HepG2 (cell line): ENCODE results near the gene KANK3. TPM values are rescaled to one million over a fixed set of nuclear protein-coding genes. Genes with fewer than 3 reads are reported as not detected.

Experiments
- ASH2L ChIP-seq: fragments of 300-600, 200-600 bp; sonication (generic); IDR thresholded peaks from 2 replicates; pipeline ENCODE4 v1.7.0; 2017; ENCODE audit warnings: low read depth, mild to moderate bottlenecking, moderate library complexity, mixed read lengths, low read length; ENCODE audit not compliant: insufficient read length
- FOXC1 ChIP-seq: sonication (generic); formaldehyde crosslinking; IDR thresholded peaks from 2 replicates; pipeline ENCODE4 v1.8.0; 2022; ENCODE audit warnings: mild to moderate bottlenecking, missing genetic modification reagents, borderline replicate concordance
- GATA4 ChIP-seq: sonication (generic); IDR thresholded peaks from 2 replicates; pipeline ENCODE4 v1.6.1; 2016; ENCODE audit warnings: antibody characterized with exemption, low read depth, borderline replicate concordance
- JUN ChIP-seq: sonication (generic); formaldehyde crosslinking; IDR thresholded peaks from 2 replicates; pipeline ENCODE4 v1.4.0; 2020; ENCODE audit warnings: mild to moderate bottlenecking, missing genetic modification reagents
- MAF1 ChIP-seq: sonication (generic); formaldehyde crosslinking; IDR thresholded peaks from 2 replicates; pipeline ENCODE4 v1.5.0; 2020; ENCODE audit warnings: missing genetic modification reagents, borderline replicate concordance
- NR3C1 ChIP-seq: sonication (generic); formaldehyde crosslinking; IDR thresholded peaks from 2 replicates; pipeline ENCODE4 v1.4.0; 2020; ENCODE audit warnings: missing genetic modification reagents
- PHF20 ChIP-seq: sonication (generic); formaldehyde crosslinking; IDR thresholded peaks from 2 replicates; pipeline ENCODE4 v1.5.0; 2020; ENCODE audit warnings: mild to moderate bottlenecking, missing genetic modification reagents
- SPEN ChIP-seq: sonication (generic); formaldehyde crosslinking; IDR thresholded peaks from 2 replicates; pipeline ENCODE4 v1.5.1; 2020; ENCODE audit warnings: low read depth, mild to moderate bottlenecking, missing genetic modification reagents
- SRSF4 ChIP-seq: fragments of 200-400 bp; formaldehyde crosslinking; IDR thresholded peaks from one replicate; pipeline ENCODE4 v1.6.1; 2018; ENCODE audit warnings: mild to moderate bottlenecking, low read depth, low read length, moderate library complexity; ENCODE audit not compliant: poor library complexity, severe bottlenecking
- SUZ12 ChIP-seq: fragments of 150-350 bp; IDR thresholded peaks from 2 replicates; pipeline ENCODE4 v1.6.1; 2014; ENCODE audit warnings: low read depth, low read length
- TEAD2 ChIP-seq: sonication (generic); formaldehyde crosslinking; IDR thresholded peaks from 2 replicates; pipeline ENCODE4 v1.9.0; 2021; ENCODE audit warnings: missing genetic modification reagents
- TOPORS ChIP-seq: sonication (generic); formaldehyde crosslinking; IDR thresholded peaks from 2 replicates; pipeline ENCODE4 v1.8.0; 2023; ENCODE audit warnings: mild to moderate bottlenecking, missing genetic modification reagents
- ZFP62 ChIP-seq: sonication (generic); formaldehyde crosslinking; IDR thresholded peaks from 2 replicates; pipeline ENCODE4 v1.4.0; 2020; ENCODE audit warnings: missing genetic modification reagents
- ZNF292 ChIP-seq: sonication (generic); formaldehyde crosslinking; IDR thresholded peaks from 2 replicates; pipeline ENCODE4 v1.8.1; 2022; ENCODE audit warnings: mild to moderate bottlenecking, low read depth, missing genetic modification reagents, borderline replicate concordance
- ZNF549 ChIP-seq: sonication (generic); formaldehyde crosslinking; IDR thresholded peaks from 2 replicates; pipeline ENCODE4 v1.5.0; 2020; ENCODE audit warnings: missing genetic modification reagents
- ZNF598 ChIP-seq: sonication (generic); formaldehyde crosslinking; IDR thresholded peaks from 2 replicates; pipeline ENCODE4 v1.5.1; 2020; ENCODE audit warnings: mild to moderate bottlenecking, missing genetic modification reagents, borderline replicate concordance
- polyA plus RNA-seq, 8 experiments: library from polyadenylated mRNA; depleted of rRNA in 3 of 8; stranded (reverse) in 7 of 8; unstranded in 1 of 8; fragments of >200 nt; fragmentation: Illumina TruSeq in 4 of 8; extraction: Trizol in 4 of 8; gene quantifications; 2 replicates each; pipeline versions ENCODE4 v1.2.1 to v1.2.3, GENCODE V29; 2011 to 2016; ENCODE audit warnings: low read depth in 4 of 8, missing spikeins in 1 of 8, mixed read lengths in 1 of 8; ENCODE audit not compliant: insufficient read depth in 1 of 8
- total RNA-seq, 5 experiments: library from RNA; depleted of rRNA; stranded (reverse); fragments of >200 nt; fragmentation: Illumina TruSeq; extraction: Trizol; gene quantifications; 2 replicates each; pipeline ENCODE4 v1.2.3, GENCODE V29; 2016; ENCODE audit warnings: low read depth in 1 of 5
- TF ChIP-seq, protein P1 (sequence below): sonication (generic); formaldehyde crosslinking; IDR thresholded peaks from 2 replicates; pipeline ENCODE4 v1.9.0; 2021; ENCODE audit warnings: missing genetic modification reagents, mild to moderate bottlenecking, borderline replicate concordance
- TF ChIP-seq, protein P2 (sequence below): sonication (generic); formaldehyde crosslinking; IDR thresholded peaks from 2 replicates; pipeline ENCODE4 v1.4.0; 2020; ENCODE audit warnings: missing genetic modification reagents
- TF ChIP-seq, protein P3 (sequence below): sonication (generic); formaldehyde crosslinking; IDR thresholded peaks from one replicate; pipeline ENCODE4 v1.5.1; 2020; ENCODE audit warnings: mild to moderate bottlenecking, missing genetic modification reagents; ENCODE audit errors: not compliant biosample characterization

KANK3 gene
- total and polyA plus RNA-seq, 2 of the 13 experiments (the other 11 are each of a cell fraction or from before 2014, with no cell fraction given): 0.15 to 0.20 TPM

DNA sequence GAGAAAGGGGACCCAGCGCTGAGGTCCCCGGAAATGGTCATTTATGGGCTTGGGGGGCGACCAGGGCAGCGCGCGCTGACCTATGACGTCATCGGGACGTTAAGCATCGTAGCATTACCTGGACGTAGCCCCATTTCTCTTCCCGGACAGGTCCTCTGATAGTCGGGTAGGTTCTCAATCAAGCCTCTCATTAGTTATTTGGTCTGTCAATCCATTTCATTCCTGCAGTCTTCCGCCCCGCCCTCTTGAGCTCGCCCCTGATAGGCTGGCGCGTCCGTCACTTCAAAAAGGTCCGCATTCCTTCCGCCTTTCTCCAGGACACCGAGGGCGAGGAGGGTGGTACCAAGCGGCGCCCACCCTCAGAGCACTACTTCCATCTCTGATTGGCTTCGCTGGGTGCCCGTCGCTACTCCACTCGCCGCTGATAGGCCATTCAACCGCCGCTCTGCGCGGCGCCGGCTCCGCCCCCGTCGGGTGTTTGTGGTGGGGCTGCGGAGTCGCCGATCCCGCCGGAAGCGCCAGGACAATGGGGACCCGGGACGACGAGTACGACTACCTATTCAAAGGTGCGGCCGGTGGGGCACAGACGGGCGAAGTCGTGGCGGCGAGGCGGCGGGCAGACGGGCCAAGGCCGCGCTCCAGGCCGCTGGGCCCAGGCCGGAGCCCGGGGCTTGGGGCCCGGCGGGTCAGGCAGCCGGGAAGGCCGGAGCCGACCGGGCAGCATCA is 47.0 kb upstream of the KANK3 start, which contains the start of gene RAB11B (continued):
- TF ChIP-seq, protein P1, sequence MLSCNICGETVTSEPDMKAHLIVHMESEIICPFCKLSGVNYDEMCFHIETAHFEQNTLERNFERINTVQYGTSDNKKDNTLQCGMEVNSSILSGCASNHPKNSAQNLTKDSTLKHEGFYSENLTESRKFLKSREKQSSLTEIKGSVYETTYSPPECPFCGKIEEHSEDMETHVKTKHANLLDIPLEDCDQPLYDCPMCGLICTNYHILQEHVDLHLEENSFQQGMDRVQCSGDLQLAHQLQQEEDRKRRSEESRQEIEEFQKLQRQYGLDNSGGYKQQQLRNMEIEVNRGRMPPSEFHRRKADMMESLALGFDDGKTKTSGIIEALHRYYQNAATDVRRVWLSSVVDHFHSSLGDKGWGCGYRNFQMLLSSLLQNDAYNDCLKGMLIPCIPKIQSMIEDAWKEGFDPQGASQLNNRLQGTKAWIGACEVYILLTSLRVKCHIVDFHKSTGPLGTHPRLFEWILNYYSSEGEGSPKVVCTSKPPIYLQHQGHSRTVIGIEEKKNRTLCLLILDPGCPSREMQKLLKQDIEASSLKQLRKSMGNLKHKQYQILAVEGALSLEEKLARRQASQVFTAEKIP (CRISPR knock-in tag): no peak
- TF ChIP-seq, protein P2, sequence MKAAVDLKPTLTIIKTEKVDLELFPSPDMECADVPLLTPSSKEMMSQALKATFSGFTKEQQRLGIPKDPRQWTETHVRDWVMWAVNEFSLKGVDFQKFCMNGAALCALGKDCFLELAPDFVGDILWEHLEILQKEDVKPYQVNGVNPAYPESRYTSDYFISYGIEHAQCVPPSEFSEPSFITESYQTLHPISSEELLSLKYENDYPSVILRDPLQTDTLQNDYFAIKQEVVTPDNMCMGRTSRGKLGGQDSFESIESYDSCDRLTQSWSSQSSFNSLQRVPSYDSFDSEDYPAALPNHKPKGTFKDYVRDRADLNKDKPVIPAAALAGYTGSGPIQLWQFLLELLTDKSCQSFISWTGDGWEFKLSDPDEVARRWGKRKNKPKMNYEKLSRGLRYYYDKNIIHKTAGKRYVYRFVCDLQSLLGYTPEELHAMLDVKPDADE (CRISPR knock-in tag): no peak
- TF ChIP-seq, protein P3, sequence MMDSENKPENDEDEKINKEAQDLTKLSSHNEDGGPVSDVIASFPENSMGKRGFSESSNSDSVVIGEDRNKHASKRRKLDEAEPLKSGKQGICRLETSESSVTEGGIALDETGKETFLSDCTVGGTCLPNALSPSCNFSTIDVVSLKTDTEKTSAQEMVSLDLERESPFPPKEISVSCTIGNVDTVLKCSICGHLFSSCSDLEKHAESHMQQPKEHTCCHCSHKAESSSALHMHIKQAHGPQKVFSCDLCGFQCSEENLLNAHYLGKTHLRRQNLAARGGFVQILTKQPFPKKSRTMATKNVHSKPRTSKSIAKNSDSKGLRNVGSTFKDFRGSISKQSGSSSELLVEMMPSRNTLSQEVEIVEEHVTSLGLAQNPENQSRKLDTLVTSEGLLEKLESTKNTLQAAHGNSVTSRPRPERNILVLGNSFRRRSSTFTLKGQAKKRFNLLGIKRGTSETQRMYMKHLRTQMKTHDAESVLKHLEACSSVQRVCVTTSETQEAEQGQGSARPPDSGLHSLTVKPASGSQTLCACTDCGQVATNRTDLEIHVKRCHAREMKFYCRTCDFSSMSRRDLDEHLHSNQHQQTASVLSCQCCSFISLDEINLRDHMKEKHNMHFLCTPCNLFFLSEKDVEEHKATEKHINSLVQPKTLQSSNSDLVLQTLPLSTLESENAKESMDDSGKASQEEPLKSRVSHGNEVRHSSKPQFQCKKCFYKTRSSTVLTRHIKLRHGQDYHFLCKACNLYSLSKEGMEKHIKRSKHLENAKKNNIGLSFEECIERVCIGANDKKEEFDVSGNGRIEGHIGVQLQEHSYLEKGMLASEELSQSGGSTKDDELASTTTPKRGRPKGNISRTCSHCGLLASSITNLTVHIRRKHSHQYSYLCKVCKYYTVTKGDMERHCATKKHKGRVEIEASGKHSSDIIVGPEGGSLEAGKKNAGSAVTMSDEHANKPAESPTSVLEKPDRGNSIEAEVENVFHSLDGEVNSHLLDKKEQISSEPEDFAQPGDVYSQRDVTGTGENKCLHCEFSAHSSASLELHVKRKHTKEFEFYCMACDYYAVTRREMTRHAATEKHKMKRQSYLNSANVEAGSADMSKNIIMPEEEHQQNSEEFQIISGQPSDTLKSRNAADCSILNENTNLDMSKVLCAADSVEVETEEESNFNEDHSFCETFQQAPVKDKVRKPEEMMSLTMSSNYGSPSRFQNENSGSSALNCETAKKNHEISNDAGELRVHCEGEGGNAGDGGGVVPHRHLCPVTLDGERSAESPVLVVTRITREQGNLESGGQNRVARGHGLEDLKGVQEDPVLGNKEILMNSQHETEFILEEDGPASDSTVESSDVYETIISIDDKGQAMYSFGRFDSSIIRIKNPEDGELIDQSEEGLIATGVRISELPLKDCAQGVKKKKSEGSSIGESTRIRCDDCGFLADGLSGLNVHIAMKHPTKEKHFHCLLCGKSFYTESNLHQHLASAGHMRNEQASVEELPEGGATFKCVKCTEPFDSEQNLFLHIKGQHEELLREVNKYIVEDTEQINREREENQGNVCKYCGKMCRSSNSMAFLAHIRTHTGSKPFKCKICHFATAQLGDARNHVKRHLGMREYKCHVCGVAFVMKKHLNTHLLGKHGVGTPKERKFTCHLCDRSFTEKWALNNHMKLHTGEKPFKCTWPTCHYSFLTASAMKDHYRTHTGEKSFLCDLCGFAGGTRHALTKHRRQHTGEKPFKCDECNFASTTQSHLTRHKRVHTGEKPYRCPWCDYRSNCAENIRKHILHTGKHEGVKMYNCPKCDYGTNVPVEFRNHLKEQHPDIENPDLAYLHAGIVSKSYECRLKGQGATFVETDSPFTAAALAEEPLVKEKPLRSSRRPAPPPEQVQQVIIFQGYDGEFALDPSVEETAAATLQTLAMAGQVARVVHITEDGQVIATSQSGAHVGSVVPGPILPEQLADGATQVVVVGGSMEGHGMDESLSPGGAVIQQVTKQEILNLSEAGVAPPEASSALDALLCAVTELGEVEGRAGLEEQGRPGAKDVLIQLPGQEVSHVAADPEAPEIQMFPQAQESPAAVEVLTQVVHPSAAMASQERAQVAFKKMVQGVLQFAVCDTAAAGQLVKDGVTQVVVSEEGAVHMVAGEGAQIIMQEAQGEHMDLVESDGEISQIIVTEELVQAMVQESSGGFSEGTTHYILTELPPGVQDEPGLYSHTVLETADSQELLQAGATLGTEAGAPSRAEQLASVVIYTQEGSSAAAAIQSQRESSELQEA: no peak
- TF ChIP-seq ZNF292 (CRISPR knock-in tag) (no peak), FOXC1 (no peak), TEAD2 (CRISPR knock-in tag) (no peak), MAF1 (CRISPR knock-in tag) (no peak), SRSF4 (no peak), NR3C1 (no peak), ZFP62 (no peak), ASH2L (peak; percentile 73), TOPORS (no peak; the same call in 1 of the 2 replicates), ZNF598 (CRISPR knock-in tag) (no peak), SUZ12 (no peak), ZNF549 (no peak), GATA4 (no peak), PHF20 (CRISPR knock-in tag) (no peak), SPEN (CRISPR knock-in tag) (peak; percentile 6; the same call in 1 of the 2 replicates), JUN (CRISPR knock-in tag) (peak; percentile 69; the same call in 1 of the 2 replicates)
